GM18505 (cell line): ENCODE results near the gene CEBPA.
"Not testable (repeated sequence)": the region's sequence is repeated elsewhere in the genome, so short reads cannot be mapped to it uniquely, and the experiment has no call there.

Source experiments
- ATAC-seq: cut with Tn5 transposase; IDR thresholded peaks from one replicate; pipeline ENCODE4 v1.9.1; 2021; ENCODE audit not compliant: unreplicated experiment
- POLR2A ChIP-seq: IDR thresholded peaks from 4 replicates; pipeline ENCODE4 v1.6.1; 2011; ENCODE audit warnings: borderline replicate concordance; ENCODE audit not compliant: insufficient read depth, insufficient read length; ENCODE audit errors: extremely low read depth

The CEBPA gene

DNA sequence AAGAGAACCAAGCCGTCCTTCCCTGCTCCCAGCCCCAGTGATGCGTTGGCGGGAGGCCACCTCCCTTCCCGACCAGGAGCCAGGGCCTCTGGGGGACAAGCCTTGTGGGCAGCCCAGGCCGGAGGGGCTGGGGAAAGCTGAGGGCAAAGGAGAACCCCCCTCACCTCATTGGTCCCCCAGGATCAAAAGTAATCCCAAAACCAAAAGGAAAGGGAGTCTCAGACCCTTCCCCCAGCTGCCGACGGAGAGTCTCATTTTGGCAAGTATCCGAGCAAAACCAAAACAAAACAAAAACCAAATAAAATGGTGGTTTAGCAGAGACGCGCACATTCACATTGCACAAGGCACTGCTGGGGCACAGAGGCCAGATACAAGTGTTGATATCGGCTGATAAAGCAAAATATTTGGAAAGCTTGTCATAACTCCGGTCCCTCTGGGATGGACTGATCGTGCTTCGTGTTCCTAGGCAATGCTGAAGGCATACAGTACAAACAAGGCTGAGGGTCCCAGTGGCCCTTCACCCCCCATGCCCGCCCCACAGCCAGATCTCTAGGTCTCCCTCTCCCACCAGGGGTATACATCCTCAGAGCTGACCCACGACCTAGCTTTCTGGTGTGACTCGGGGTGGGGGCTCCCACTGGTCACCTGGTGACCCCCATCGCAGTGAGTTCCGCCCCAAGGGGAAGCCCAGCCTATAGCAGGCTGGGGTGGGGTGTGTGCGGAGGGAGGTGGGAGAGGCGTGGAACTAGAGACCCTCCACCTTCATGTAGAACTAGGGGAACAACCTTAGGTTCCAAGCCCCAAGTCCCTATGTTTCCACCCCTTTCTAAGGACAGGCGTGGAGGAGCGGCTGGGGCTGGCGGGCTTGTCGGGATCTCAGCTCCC, 2.1 kb downstream of the CEBPA start:
- ATAC-seq: no peak
- TF ChIP-seq POLR2A: no peak

DNA sequence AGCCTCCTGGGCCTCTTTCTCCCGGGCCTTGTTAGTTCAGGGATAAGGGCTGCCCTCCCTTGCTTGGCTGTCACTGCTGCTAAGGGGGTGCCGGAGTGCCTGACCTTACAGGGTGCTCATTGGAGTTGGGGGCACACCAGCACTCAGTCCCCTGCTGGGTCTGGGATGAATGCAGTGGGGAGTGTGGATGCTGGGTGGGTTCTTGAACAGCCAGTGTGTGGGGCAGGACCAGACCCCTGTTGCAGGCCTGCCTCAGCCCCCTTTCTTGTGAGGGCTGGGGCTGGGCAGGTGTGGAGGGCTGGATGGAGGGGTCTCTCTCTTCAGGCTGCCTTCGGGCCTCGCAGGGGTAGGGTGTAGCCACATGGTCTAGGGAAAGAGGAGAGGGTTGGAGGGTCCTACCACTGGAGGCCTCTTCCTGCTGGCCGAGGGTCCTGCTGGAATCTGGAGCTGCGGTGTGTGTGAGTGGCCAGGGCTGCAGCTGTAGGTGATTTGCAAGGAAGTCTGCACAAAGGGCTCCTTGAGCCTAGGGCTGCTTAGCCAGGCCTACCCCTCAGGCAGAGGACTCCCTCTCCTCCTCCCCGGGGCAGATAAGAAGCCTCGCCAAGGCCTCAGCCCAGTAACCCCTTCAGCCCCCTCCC, 3.2 kb downstream of the CEBPA start:
- no peak for ATAC-seq
- TF ChIP-seq POLR2A: no peak

DNA sequence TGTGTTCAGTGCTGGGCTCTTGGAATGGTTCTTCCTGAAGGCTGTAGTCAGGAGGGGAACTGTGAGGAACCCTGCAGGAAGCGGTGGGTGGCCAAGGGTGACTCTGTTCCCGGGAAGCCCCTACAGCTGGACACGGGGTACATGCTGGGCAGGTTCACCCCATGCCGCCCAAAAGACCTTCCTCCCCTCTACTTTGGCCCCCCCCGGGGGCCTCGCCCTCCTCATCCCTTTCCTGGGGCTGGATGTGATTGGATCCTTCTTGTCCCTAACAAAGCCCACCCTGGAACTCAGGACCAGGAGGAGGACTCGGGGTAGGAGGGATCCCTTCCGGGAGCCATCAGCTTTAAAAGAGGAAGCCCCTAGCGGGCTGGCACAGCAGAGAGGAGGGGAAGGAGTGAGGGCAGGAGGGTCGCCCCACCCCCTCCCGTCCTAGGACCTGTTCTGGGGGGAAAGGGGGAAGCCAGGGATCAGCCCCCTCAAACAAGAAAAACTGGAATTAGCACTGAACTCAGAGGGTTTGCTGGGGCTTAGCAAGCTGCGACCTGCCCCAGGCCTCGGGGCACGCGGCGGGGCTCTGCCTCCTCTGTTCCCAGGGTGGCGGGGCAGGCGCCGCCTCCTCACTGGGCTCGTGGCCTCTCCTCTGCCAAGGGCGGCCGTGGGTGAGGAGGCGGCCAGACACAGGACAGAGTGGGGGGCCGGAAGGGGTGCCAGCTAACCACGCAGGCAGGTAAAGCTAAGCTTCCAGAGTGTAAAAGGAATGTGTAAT, 4.0 kb downstream of the CEBPA start:
- no peak for TF ChIP-seq POLR2A

DNA sequence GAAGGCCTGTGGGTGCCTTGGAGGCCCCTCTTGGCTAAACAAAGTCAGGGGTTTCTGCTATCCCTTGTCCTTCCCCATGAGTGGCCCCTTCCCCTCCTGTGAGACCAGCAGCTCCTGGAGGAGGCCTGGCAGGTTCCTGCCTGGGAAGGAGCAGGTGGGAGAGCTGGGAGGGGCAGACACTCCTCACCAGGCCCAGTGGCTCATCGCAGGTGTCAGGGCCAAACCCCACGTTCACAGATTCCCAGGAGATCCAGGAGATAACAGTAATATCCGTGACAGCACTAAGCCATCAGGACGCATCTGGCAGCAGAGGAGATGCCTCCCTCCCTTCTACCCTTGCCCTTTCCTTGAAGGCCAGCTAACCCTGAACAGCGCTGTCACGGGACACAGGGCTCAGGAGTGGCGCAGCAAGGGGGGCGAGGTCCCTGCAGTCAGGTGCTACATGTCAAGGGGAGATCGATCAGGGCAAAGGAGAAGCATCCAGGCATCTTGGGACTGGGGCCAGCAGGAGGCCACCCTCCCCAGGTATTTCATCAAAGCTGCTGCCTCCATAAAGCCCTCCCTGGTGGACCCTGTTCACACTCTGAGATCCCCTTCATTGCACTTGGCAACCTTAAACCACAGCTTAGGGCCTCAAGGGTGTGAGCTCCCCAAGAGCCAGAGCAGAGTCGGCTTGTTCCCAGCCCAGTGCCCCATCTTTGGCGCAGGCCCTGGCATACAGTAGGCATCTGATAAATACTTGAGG, 4.8 kb downstream of the CEBPA start:
- no peak for ATAC-seq

More for the DNA sequence above, 4.0 kb downstream of the CEBPA start:
- ATAC-seq: no peak

DNA sequence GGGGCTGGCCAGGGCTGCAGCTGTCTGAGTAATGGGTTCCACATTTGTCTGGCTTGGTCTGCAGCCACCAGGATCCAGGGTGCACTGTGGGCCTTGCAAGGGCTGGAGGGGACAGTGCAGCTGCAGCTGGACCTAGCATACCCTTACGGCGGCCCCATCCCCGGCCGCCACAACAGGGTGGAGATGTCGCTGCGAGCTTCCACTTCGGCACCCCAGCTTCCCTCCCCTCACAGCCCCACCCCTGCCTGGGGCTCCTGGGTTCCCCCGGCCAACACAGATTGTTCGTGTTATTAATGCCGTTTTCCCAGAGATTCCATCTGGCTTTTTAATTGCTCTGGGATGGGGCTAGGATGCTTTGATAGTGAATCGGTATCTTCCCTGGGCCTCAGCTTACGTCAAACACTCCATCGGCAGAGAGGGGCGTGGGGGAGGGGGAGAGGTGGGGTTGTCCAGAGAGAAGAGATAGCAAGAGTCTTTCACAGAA, 5.8 kb downstream of the CEBPA start:
- TF ChIP-seq POLR2A: no peak
- ATAC-seq: no peak

More for the DNA sequence above, 4.8 kb downstream of the CEBPA start:
- no peak for TF ChIP-seq POLR2A

DNA sequence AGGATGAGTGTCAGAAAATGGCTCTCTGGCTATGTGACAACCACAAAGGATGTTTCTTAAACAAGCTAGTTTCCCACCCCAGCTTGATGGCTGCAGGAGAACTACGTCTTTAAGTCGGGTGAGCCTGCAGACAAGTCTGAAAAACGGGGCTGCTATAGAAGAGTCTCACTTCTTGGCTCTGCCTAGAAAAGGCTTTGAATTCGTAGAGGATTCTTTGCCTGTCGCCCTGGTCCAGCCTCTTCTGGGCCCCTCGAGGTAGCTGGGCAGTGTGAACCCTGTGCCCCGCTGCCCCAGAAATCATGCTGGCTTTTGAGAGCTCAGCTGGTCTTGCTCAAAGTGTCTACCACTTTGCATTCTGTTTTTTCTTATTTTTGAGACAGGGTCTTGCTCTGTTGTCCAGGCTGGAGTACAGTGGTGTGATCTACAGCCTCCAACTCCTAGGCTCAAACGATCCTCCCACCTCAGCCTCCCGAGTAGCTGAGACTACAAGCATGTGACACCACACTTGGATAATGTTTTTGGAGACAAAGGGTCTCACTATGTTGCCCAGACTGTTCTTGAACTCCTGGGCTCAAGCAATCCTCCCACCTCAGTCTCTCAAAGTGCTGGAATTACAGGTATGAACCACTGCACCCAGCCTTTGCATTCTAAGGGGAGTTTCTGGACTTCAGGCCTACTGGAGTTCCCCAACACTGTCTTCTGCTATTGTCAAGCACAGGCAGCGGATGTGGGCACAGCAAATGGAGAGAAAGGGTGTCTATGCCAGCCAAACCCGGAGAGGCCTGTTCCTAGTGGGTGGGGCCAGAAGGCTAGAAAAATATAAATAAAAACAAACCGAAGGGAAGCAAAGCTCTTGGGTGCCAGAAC, 6.5 kb downstream of the CEBPA start:
- ATAC-seq: no peak
- no peak for TF ChIP-seq POLR2A

DNA sequence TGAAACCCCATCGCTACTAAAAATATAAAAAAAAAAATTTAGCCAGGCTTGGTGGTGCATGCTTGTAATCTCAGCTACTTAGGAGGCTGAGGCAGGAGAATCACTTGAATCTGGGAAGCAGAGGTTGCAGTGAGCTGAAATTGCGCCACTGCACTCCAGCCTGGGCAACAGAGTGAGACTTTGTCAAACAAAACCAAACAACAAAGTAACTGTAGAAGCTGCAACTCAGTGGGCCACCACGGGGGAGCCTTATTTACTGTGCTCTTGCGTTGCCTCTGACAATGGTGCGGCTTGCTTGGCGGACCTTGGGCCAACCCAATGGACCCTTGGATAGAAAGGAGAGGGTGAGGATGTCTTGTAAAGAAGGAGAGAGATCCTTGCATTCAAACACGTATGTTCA, 7.3 kb downstream of the CEBPA start:
- ATAC-seq: not testable (repeated sequence)

DNA sequence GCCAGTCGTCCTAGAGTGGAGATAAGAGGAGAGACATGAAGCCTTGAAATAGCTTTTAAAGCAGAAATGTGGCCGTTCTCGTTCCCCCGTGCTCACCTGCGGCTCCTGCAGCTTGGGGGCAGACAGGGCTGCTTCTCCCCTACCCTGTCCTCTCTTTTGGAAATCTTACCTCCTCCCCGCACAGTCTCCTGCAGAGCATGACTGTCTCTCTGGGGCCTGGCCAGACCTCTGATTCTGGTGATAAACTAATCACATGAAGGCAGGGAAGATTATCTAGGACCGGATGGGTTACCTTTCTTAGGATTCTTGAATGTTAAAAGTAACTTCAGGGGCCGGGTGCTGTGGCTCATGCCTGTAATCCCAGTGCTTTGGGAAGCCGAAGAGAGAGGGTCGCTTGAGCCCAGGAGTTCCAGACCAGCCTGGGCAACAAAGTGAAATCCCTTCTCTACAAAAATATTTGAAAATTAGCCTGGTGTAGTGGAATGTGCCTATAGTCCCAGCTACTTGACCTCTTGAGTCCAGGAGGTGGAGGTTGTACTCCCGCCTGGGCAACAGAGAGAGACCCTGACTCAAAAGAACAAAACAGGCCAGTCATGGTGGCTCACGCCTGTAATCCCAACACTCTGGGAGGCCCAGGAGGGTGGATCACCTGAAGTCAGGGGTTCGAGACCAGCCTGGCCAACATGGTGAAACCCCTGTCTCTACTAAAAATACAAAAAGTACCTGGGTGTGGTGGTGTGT, 8.1 kb downstream of the CEBPA start:
- no peak for ATAC-seq

DNA sequence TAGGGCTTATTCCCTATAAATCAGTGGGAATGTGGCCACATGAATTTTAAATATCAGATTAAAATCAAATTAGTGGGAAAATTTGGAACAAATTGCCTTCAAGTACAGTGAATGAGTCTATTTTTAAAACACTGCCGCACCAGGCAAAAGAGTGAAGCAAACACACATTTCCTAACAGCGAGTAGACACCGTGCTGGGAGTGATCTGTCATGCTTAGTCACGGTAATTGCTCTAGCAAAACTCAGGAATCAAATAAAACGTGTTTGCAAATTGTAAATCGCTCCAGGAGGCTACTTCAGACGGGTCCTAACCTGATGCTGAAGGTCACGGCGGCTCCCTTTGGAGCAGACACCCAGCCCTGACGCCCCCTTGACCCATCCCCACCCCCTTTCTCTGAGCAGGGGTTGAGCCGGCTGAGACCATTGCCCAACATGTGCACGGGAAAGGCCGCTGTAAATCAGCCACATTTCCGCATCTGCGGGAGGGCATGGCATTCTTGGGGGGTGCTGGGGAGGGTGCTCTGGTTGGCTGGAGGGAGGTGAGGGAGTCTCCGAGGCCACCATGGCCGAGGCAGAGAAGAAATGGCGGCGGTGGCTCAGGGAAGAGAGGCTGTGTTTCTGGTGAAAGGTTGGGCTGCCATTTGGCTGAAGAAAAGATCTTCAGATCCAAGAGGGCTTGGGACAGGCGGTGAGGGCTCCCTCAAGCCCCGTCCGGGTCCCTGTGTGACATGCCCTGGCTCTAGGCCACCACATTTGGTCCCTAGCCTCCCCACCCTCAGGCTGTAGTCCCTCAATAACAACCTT, 8.9 kb downstream of the CEBPA start:
- no peak for TF ChIP-seq POLR2A
- no peak for ATAC-seq

More for the DNA sequence above, 8.1 kb downstream of the CEBPA start:
- no peak for TF ChIP-seq POLR2A

DNA sequence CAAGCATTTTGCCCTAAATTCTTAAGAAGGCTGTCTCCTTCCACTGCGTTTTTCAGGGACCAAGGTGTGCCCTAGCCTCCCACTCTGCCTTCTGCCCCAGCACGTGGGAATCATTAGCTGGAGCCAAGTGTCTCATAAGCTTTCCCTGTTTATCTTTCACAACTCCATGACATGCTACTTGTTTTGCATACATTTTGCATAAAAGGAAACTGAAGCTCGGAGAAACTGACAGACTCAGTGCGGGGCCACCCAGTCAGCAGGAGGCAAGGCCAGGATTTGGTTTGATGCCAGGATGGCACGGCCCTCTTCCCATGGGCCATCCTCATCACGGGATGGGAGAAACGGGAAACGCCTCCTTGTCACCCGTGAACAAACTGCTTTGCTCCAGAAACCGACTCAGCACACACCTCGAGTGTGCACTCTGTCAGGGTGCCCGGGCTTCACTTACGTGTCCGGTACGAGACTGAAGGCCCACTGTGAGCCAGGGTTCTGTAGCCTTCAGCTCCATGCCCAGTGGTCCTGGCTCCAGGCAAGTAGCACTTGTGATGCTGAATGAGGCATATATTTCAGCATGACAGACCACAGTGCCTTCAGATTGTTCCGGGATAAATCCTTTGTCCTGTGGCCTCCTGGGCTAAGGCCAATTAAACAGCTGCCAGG, 9.6 kb downstream of the CEBPA start:
- ATAC-seq: no peak
- TF ChIP-seq POLR2A: no peak
